Mesodermal cell (in vitro differentiated cells): ENCODE measurements around the gene QSER1.
"Not testable (repeated sequence)": the region's sequence is repeated elsewhere in the genome, so short reads cannot be mapped to it uniquely, and the experiment has no call there.

ENCODE experiments used
- H3K27ac ChIP-seq: 2 replicates; pipeline ENCODE4 v1.7.0; 2013; ENCODE audit warnings: mild to moderate bottlenecking, low read depth, low read length, moderate library complexity; ENCODE audit not compliant: severe bottlenecking
- H3K36me3 ChIP-seq: 2 replicates; pipeline ENCODE4 v1.7.1; 2013; ENCODE audit warnings: mild to moderate bottlenecking, low read length, moderate library complexity; ENCODE audit not compliant: control insufficient read depth, insufficient read depth
- H3K4me1 ChIP-seq: one replicate; pipeline ENCODE4 v1.7.1; 2013; ENCODE audit warnings: mild to moderate bottlenecking, low read length; ENCODE audit not compliant: insufficient read depth, control insufficient read depth, poor library complexity, severe bottlenecking
- H3K4me3 ChIP-seq: 2 replicates; pipeline ENCODE4 v1.7.0; 2013; ENCODE audit warnings: low read length, control low read depth, mild to moderate bottlenecking; ENCODE audit not compliant: insufficient read depth, poor library complexity, severe bottlenecking; ENCODE audit errors: extremely low read depth
- H3K9me3 ChIP-seq: 2 replicates; pipeline ENCODE4 v1.7.1; 2013; ENCODE audit warnings: mild to moderate bottlenecking, low read length, moderate library complexity; ENCODE audit not compliant: control insufficient read depth
- WGBS, 2 experiments: methylation state at CpG; one replicate each; pipeline ENCODE4 v1.1.5; 2013; ENCODE audit warnings: missing lambda C conversion rate in 2 of 2; ENCODE audit not compliant: insufficient coverage in 2 of 2; 5-methylcytosine and 5-hydroxymethylcytosine counted together

The QSER1 gene

GRCh38 chr11:32870676-32871075 is 21.9 kb upstream of the QSER1 start:
- WGBS, 2 experiments: 79 to 100% methylated on average over 2 of the region's 2 CpGs

DNA sequence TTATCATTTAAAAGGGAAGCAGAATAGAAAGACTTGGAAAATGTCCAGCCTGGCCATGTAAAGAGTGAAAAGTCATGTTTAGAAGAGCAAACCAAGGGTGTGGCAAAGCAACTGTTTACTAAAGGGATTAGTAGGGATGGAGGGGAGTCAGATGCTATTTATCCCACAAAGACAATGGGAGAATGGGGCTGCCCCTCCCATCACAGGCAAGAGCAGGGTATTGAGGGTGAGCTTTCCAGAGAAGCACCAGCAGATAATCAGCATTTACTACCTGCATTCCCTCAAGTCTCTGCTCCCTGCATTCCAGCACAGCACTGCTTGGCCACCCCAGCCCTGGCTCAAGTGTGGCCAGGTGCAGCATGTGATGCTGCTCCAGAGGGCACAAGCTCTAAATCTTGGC is 18.5 kb upstream of the QSER1 start:
- Histone ChIP-seq H3K27ac (no peak overlapping the region), H3K36me3 (no peaks in the 10 kb centered on the region), H3K9me3 (peaks cover 5% of the 10 kb centered on the region), H3K4me3 (no peak overlapping the region), H3K4me1 (no peaks in the 10 kb centered on the region)

More at GRCh38 chr11:32870676-32871075, 21.9 kb upstream of the QSER1 start:
- no peaks in the 10 kb centered on the region for H3K36me3 ChIP-seq
- H3K4me1 ChIP-seq: no peaks in the 10 kb centered on the region
- peaks cover 5% of the 10 kb centered on the region for H3K9me3 ChIP-seq
- no peak overlapping the region for H3K27ac ChIP-seq
- H3K4me3 ChIP-seq: no peak overlapping the region

DNA sequence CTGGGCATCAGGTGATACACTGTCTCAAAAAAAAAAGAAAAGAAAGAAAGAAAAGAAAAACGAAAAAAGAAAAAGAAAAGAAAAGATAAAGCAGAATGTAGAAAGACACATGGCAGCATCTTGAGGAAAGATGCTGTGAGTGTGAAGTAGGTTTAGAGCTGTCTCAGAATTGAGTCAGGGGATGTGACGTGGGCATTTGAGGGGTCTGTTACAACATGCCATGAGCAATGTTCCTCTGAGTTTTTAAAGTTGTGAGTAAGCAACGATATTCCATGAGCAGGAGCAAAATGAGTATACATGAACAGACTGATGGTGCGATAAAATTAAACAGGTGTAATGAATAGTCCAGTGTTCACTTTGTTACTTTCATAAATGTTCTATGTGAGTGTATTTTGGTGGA is 11.3 kb upstream of the QSER1 start:
- WGBS, 2 experiments: 57 to 67% methylated on average over 4 of the region's 4 CpGs
- Histone ChIP-seq H3K36me3 (no peaks in the 10 kb centered on the region), H3K4me1 (no peaks in the 10 kb centered on the region), H3K27ac (no peak overlapping the region), H3K9me3 (no peaks in the 10 kb centered on the region), H3K4me3 (no peak overlapping the region)

DNA sequence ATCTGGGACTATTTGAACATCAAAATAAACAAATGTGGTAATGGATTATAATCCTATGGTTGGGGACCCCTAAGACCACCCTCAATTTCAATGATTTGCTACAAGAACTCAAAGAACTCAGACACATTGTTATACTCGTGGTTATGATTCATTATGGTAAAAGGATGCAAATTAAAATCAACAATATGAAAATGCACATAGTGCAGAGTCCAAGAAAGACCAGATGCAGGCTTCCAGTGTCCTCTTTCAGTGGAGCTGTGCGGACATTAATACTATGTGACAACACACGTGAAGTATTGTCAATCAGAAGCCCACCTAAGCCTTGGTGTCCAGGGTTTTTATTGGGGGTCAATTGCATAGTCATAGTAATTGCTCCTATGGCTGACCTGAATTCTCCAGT is 9.2 kb upstream of the QSER1 start:
- Histone ChIP-seq H3K27ac (no peak overlapping the region), H3K4me3 (no peak overlapping the region), H3K9me3 (no peaks in the 10 kb centered on the region), H3K36me3 (no peaks in the 10 kb centered on the region), H3K4me1 (no peaks in the 10 kb centered on the region)
- 44 to 55% methylated on average over 2 of the region's 3 CpGs for WGBS, 2 experiments

GRCh38 chr11:32884023-32884422 is 8.6 kb upstream of the QSER1 start:
- Histone ChIP-seq H3K36me3 (no peaks in the 10 kb centered on the region), H3K4me1 (no peaks in the 10 kb centered on the region), H3K27ac (no peak overlapping the region), H3K9me3 (no peaks in the 10 kb centered on the region), H3K4me3 (no peak overlapping the region)
- WGBS, 2 experiments: 86 to 95% methylated on average over 1 to 2 of the region's 3 CpGs

DNA sequence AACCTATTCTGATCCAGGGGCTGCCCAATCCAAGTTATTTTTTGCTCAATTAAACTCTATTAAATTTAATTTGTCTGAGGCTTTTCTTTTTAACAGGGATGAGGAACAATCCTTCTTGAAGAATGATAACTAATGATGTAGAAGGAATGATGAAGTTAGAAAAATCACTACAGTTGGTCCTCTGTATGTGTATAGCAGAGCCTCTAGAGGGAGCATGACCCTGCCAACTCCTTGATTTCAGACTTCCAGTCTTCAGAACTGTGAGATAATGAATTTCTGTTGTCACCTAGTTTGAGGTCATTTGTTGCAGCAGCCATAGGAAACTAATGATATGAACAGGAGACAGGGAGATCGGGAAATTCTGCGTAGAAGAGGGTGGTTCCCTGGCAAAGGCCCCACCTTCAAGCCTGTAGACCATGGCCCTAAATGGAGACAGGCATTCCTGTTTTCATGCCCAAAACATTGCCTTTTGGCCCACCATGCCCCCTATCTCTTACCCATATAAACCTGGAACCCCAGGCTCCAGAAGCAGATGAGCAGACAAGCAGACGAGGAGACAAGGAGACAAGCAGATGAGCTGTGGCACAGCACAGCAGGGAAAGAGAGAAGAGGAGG is 7.7 kb upstream of the QSER1 start:
- no peaks in the 10 kb centered on the region for H3K36me3 ChIP-seq
- H3K4me1 ChIP-seq: no peaks in the 10 kb centered on the region
- H3K27ac ChIP-seq: no peak overlapping the region
- no peaks in the 10 kb centered on the region for H3K9me3 ChIP-seq
- no peak overlapping the region for H3K4me3 ChIP-seq
- WGBS, 2 experiments: 81 to 89% methylated on average over 2 to 3 of the region's 3 CpGs

GRCh38 chr11:32885556-32885955 is 7.1 kb upstream of the QSER1 start:
- Histone ChIP-seq H3K27ac (no peak overlapping the region), H3K9me3 (no peaks in the 10 kb centered on the region), H3K4me1 (no peaks in the 10 kb centered on the region), H3K36me3 (no peaks in the 10 kb centered on the region), H3K4me3 (no peak overlapping the region)
- 83 to 92% methylated on average over 8 of the region's 9 CpGs for WGBS, 2 experiments

GRCh38 chr11:32886180-32886579 is 6.4 kb upstream of the QSER1 start:
- H3K27ac ChIP-seq: no peak overlapping the region
- no peak overlapping the region for H3K4me3 ChIP-seq
- H3K9me3 ChIP-seq: no peaks in the 10 kb centered on the region
- no CpG with 5 or more reads among the region's 3 CpGs for WGBS, 2 experiments
- no peaks in the 10 kb centered on the region for H3K4me1 ChIP-seq
- no peaks in the 10 kb centered on the region for H3K36me3 ChIP-seq

DNA sequence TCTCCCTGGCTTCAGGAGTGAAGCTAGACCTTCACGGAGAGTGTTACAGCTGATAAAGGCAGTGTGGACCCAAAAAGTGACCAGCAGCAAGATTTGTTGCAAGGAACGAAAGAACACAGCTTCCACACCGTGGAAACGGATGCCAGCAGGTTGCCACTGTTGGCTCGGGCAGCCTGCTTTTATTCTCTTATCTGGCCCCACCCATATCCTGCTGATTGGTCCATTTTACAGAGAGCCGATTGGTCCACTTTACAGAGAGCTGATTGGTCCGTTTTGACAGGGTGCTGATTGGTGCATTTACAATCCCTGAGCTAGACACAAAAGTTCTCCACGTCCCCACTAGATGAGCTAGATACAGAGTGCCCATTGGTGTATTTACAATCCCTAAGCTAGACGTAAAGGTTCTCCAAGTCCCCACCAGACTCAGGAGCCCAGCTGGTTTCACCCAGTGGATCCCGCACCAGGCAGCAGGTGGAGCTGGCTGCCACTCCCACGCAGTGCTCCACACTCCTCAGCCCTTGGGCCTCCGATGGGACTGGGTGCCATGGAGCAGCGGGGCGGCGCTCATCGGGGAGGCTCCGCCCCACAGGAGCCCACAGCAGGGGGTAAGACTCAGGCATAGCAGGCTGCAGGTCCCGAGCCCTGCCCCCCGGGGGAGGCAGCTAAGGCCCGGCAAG is 4.8 kb upstream of the QSER1 start:
- H3K36me3 ChIP-seq, H3K4me3 ChIP-seq, H3K27ac ChIP-seq, H3K9me3 ChIP-seq, H3K4me1 ChIP-seq: not testable (repeated sequence)
- WGBS, 2 experiments: 94 to 95% methylated on average over 12 to 18 of the region's 20 CpGs

- H3K36me3 ChIP-seq, H3K4me3 ChIP-seq, H3K27ac ChIP-seq, H3K9me3 ChIP-seq, H3K4me1 ChIP-seq: not testable (repeated sequence)
- 95% methylated on average over 6 to 14 of the region's 17 CpGs for WGBS, 2 experiments
These were observed 4.3 kb upstream of the QSER1 start for GRCh38 chr11:32888384-32888710.

DNA sequence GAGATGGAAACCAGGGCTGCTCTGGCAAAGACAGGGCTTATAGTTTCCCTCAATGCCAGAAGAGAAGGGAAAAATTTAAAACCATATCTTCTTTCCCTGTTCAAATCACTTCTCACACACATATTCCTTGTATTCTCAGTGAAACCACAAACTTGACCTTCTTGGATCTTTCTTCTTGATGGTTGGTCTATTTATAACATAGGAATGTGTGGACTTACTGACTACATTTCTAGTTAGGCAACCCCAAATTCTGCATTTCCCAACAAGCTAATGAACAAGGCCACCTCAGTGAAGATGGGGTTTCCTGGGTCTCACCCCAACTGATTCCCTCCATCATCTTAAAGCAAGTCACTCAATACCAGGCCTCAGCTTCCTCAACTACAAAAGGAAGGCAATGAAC is 3.8 kb upstream of the QSER1 start:
- Histone ChIP-seq H3K27ac (no peak overlapping the region), H3K4me3 (no peak overlapping the region), H3K36me3 (no peaks in the 10 kb centered on the region), H3K9me3 (no peaks in the 10 kb centered on the region), H3K4me1 (no peaks in the 10 kb centered on the region)
